Hepatocyte (in vitro differentiated cells): ENCODE results near the gene BAG3.

Experiments used
- EZH2 ChIP-seq: fragments of 200-600 bp; sonication (generic); IDR thresholded peaks from 2 replicates; pipeline ENCODE4 v1.6.1; 2016; ENCODE audit warnings: antibody characterized with exemption, mild to moderate bottlenecking, borderline replicate concordance
- TF ChIP-seq, protein P1 (sequence below): fragments of 200-600 bp; sonication (generic); IDR thresholded peaks from 2 replicates; pipeline ENCODE4 v1.5.1; 2016; ENCODE audit warnings: antibody characterized with exemption, mild to moderate bottlenecking; ENCODE audit not compliant: poor library complexity

DNA sequence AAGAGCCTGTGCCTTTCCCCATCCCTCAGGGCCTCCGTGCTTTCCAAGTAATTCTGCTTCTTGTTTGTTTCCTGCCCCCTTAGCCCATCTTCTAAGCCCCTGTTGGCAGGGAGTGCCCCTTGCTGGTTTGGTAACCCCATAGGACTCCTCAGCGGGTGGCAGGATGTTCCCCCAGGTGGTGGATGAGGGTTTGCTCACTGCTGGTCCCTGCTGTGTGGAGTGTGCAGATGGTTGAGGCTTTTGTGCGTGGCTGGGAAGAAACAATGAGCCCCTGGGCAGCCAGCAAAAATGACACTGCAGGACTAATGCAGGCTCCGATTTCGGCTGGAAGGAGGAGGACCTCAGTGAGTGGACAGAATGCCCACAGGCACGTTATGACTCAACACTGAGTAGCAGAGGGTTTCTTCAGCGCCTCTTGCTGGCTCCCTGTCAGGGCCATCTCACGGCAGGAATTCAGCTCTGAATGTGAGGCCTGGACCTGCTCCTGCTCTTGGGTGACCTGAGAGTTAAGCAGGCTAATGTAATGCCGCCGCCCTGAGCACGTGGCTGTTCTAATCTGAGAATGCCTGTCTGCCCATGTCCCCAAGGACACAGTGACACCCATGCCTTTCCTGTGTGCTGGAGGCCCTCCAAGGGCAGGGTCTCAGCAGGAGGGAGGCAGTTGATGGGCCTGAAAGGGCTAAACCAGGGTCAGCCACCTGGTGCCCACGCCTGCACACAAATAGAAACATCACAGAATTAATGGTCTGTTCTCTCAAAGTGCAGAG is 16.6 kb downstream of the BAG3 start:
- TF ChIP-seq, protein P1, sequence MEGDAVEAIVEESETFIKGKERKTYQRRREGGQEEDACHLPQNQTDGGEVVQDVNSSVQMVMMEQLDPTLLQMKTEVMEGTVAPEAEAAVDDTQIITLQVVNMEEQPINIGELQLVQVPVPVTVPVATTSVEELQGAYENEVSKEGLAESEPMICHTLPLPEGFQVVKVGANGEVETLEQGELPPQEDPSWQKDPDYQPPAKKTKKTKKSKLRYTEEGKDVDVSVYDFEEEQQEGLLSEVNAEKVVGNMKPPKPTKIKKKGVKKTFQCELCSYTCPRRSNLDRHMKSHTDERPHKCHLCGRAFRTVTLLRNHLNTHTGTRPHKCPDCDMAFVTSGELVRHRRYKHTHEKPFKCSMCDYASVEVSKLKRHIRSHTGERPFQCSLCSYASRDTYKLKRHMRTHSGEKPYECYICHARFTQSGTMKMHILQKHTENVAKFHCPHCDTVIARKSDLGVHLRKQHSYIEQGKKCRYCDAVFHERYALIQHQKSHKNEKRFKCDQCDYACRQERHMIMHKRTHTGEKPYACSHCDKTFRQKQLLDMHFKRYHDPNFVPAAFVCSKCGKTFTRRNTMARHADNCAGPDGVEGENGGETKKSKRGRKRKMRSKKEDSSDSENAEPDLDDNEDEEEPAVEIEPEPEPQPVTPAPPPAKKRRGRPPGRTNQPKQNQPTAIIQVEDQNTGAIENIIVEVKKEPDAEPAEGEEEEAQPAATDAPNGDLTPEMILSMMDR = no peak
- no peak for TF ChIP-seq EZH2
